Endothelial cell of umbilical vein (primary cell): ENCODE data around the gene TMC4. TPM values are rescaled to one million over a fixed set of nuclear protein-coding genes. Genes with fewer than 3 reads are reported as not detected.
"Not testable (repeated sequence)": the region's sequence is repeated elsewhere in the genome, so short reads cannot be mapped to it uniquely, and the experiment has no call there.

Experiments used
- Bru-seq: library from RNA; stranded (reverse); fragments of 400-500 nt; gene quantifications from one replicate; lab custom pipeline; 2021; lab: Mats Ljungman, UMichigan
- BruChase-seq, 2 experiments: library from RNA; stranded (reverse); fragments of 400-500 nt; gene quantifications; one replicate each; lab custom pipeline; 2021; lab: Mats Ljungman, UMichigan
- BruUV-seq: library from RNA; stranded (reverse); fragments of 400-500 nt; replicated peaks from 2 replicates; lab custom pipeline; 2021; lab: Mats Ljungman, UMichigan
- CTCF ChIA-PET: fragments of 300-600, 350-600 bp; sonication (Branson Sonifier 250); formaldehyde crosslinking; loops from one replicate; lab custom pipeline; 2021; ENCODE audit warnings: antibody characterized with exemption, inconsistent platforms; lab: Charles Lee
- POLR2A ChIA-PET: fragments of 300-600, 350-600 bp; sonication (Branson Sonifier 250); formaldehyde crosslinking; loops from one replicate; lab custom pipeline; 2021; ENCODE audit warnings: antibody characterized with exemption, inconsistent platforms; lab: Charles Lee
- DNase-seq: peaks from one replicate; pipeline ENCODE4 v3.0.0-alpha.2; 2011; ENCODE audit warnings: low read depth, low spot score
- FAIRE-seq: peaks from 2 replicates; lab custom pipeline; 2011; peaks lifted over from hg19 to GRCh38; lab: Jason Lieb, UNC
- H2AFZ ChIP-seq: 2 replicates; pipeline ENCODE4 v1.6.0; 2012; ENCODE audit warnings: low read depth, low read length, control low read depth, inconsistent platforms
- H3K27ac ChIP-seq: 2 replicates; pipeline ENCODE4 v1.5.1; 2011; ENCODE audit warnings: low read depth, mild to moderate bottlenecking, control low read depth, low read length, moderate library complexity; ENCODE audit not compliant: insufficient read depth
- H3K27me3 ChIP-seq, 2 experiments: 2 replicates each; pipeline versions ENCODE4 v1.6.0 to v1.6.1; 2011; ENCODE audit warnings: low read length in 2 of 2, mixed read lengths in 1 of 2; ENCODE audit not compliant: control insufficient read depth in 2 of 2, insufficient read depth in 2 of 2
- H3K36me3 ChIP-seq, 2 experiments: 2 replicates in 1 of 2; 3 replicates in 1 of 2; pipeline ENCODE4 v1.5.1; 2011; ENCODE audit warnings: low read length in 2 of 2, mild to moderate bottlenecking in 1 of 2, moderate library complexity in 1 of 2; ENCODE audit not compliant: control insufficient read depth in 2 of 2, insufficient read depth in 2 of 2; ENCODE audit errors: extremely low read depth in 1 of 2
- H3K4me1 ChIP-seq: 3 replicates; pipeline ENCODE4 v1.5.1; 2011; ENCODE audit warnings: mild to moderate bottlenecking, low read length; ENCODE audit not compliant: control insufficient read depth, insufficient read depth; ENCODE audit errors: extremely low read depth
- H3K4me2 ChIP-seq: 2 replicates; pipeline ENCODE4 v1.6.1; 2011; ENCODE audit warnings: low read length, control low read depth, mixed read lengths; ENCODE audit not compliant: insufficient read depth
- H3K4me3 ChIP-seq, 3 experiments: fragments of 200-600 bp in 1 of 3; sonication (generic), shearing (Covaris generic) in 1 of 3; replicated peaks in 1 of 3; 2 replicates each; pipeline ENCODE4 v1.5.1; 2011 to 2016; ENCODE audit warnings: control low read depth in 3 of 3, low read length in 3 of 3, mild to moderate bottlenecking in 2 of 3, inconsistent platforms in 1 of 3, low read depth in 1 of 3, moderate library complexity in 1 of 3; ENCODE audit not compliant: insufficient read depth in 1 of 3
- H3K79me2 ChIP-seq: 2 replicates; pipeline ENCODE4 v1.6.0; 2012; ENCODE audit warnings: low read length, inconsistent platforms; ENCODE audit not compliant: control insufficient read depth, insufficient read depth
- H3K9ac ChIP-seq: replicated peaks from 2 replicates; pipeline ENCODE3; 2011; ENCODE audit warnings: low read length, control low read depth; ENCODE audit not compliant: insufficient read depth; ENCODE audit errors: extremely low read depth
- H3K9me1 ChIP-seq: replicated peaks from 3 replicates; pipeline ENCODE4 v1.6.0; 2011; ENCODE audit warnings: mild to moderate bottlenecking, low read length; ENCODE audit not compliant: control insufficient read depth, insufficient read depth; ENCODE audit errors: extremely low read depth
- H3K9me3 ChIP-seq: replicated peaks from 2 replicates; pipeline ENCODE4 v1.5.1; 2012; ENCODE audit warnings: low read length, inconsistent platforms; ENCODE audit not compliant: control insufficient read depth, insufficient read depth
- H4K20me1 ChIP-seq: replicated peaks from 2 replicates; pipeline ENCODE3; 2011; ENCODE audit warnings: mild to moderate bottlenecking, low read length; ENCODE audit not compliant: control insufficient read depth, insufficient read depth; ENCODE audit errors: extremely low read depth
- EZH2 ChIP-seq: IDR thresholded peaks from 2 replicates; pipeline ENCODE4 v1.6.1; 2012; ENCODE audit warnings: borderline replicate concordance, low read depth, mild to moderate bottlenecking, moderate library complexity, low read length, inconsistent platforms; ENCODE audit not compliant: severe bottlenecking
- FOS ChIP-seq: IDR thresholded peaks from 2 replicates; pipeline ENCODE4 v1.6.1; 2011; ENCODE audit warnings: mild to moderate bottlenecking, low read length, moderate library complexity, borderline replicate concordance; ENCODE audit not compliant: insufficient read depth
- GATA2 ChIP-seq: IDR thresholded peaks from 2 replicates; pipeline ENCODE4 v1.7.0; 2011; ENCODE audit warnings: low read depth, mild to moderate bottlenecking, moderate library complexity, mixed read lengths, low read length; ENCODE audit not compliant: insufficient read length, insufficient read depth
- JUN ChIP-seq: IDR thresholded peaks from 2 replicates; pipeline ENCODE4 v1.6.1; 2011; ENCODE audit warnings: borderline replicate concordance, low read depth; ENCODE audit not compliant: insufficient read length, insufficient read depth
- MYC ChIP-seq: IDR thresholded peaks from one replicate; pipeline ENCODE4 v1.6.1; 2011; ENCODE audit warnings: mild to moderate bottlenecking, low read depth, low read length
- POLR2A ChIP-seq: IDR thresholded peaks from 2 replicates; pipeline ENCODE4 v1.6.1; 2012; ENCODE audit warnings: low read depth, mild to moderate bottlenecking, control low read depth, low read length
- POLR2AphosphoS5 ChIP-seq: IDR thresholded peaks from 2 replicates; pipeline ENCODE4 v1.6.1; 2012; ENCODE audit warnings: low read depth, mild to moderate bottlenecking, control low read depth, low read length, moderate library complexity; ENCODE audit not compliant: insufficient read depth
- dilution Hi-C: fragments of 300-500 bp; cut with MboI; formaldehyde crosslinking; loops from one replicate; pipeline ENCODE4 v1.15.0; 2019; ENCODE audit warnings: low sequenced_read_pairs; ENCODE audit not compliant: extremely low pct_ligation_motif_present
- intact Hi-C: fragments of 100-400 bp; cut with micrococcal nuclease; formaldehyde crosslinking; loops from one replicate; pipeline ENCODE4 v1.10.0; 2022
- long read RNA-seq: library from polyadenylated mRNA; stranded (forward); transcript quantifications from one replicate; pipeline ENCODE4 v2.0.0, GENCODE V29; 2021
- polyA minus RNA-seq, 3 experiments: library from RNA; depleted of rRNA, polyadenylated mRNA; stranded (reverse); fragments of >200 nt; gene quantifications; 1 replicate in 1 of 3; 2 replicates in 2 of 3; pipeline ENCODE4 v1.2.3, GENCODE V29; 2011
- polyA plus RNA-seq, 4 experiments: library from polyadenylated mRNA; depleted of rRNA in 3 of 4; stranded (reverse) in 3 of 4; unstranded in 1 of 4; fragments of >200 nt; gene quantifications; 2 replicates each; pipeline versions ENCODE4 v1.2.1 to v1.2.3, GENCODE V29; 2011 to 2012; ENCODE audit warnings: missing spikeins in 1 of 4
- total RNA-seq: library from RNA; stranded (reverse); gene quantifications from 2 replicates; pipeline ENCODE4 v1.2.3, GENCODE V29; 2021
- TF ChIP-seq, protein P1 (sequence below), 2 donors: IDR thresholded peaks; 1 replicate in 1 of 2; 2 replicates in 1 of 2; pipeline ENCODE4 v1.5.1; 2011; ENCODE audit warnings: low read length in 2 of 2, mild to moderate bottlenecking in 2 of 2, moderate library complexity in 2 of 2, control low read depth in 1 of 2, inconsistent platforms in 1 of 2, low read depth in 1 of 2; ENCODE audit not compliant: insufficient read depth in 1 of 2; ENCODE audit errors: extremely low read depth in 1 of 2
- TF ChIP-seq, protein P2 (sequence below): IDR thresholded peaks from 2 replicates; pipeline ENCODE4 v1.6.1; 2011; ENCODE audit not compliant: insufficient read depth, insufficient read length

Gene TMC4, protein sequence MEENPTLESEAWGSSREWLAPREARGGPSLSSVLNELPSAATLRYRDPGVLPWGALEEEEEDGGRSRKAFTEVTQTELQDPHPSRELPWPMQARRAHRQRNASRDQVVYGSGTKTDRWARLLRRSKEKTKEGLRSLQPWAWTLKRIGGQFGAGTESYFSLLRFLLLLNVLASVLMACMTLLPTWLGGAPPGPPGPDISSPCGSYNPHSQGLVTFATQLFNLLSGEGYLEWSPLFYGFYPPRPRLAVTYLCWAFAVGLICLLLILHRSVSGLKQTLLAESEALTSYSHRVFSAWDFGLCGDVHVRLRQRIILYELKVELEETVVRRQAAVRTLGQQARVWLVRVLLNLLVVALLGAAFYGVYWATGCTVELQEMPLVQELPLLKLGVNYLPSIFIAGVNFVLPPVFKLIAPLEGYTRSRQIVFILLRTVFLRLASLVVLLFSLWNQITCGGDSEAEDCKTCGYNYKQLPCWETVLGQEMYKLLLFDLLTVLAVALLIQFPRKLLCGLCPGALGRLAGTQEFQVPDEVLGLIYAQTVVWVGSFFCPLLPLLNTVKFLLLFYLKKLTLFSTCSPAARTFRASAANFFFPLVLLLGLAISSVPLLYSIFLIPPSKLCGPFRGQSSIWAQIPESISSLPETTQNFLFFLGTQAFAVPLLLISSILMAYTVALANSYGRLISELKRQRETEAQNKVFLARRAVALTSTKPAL
- total RNA-seq (0.71 and 0.74 TPM in 2 replicates), polyA plus RNA-seq (1.7 and 2.4 TPM in 2 replicates), polyA minus RNA-seq (0.29 and 0.76 TPM in 2 replicates), Bru-seq, nascent RNA (percentile 14 among the genes with signal in this experiment), BruChase-seq, experiment 1, labeled RNA remaining after a 6-hour chase (percentile 37 among the genes with signal in this experiment), BruChase-seq, experiment 2, labeled RNA remaining after a 2-hour chase (percentile 30 among the genes with signal in this experiment)
- polyA plus RNA-seq (2011; cell fraction: cytosol; rRNA removed), result 1.0 and 1.1 TPM in 2 replicates
- 2.9 and 3.9 TPM in 2 replicates for polyA plus RNA-seq (2011; cell fraction: nucleus; rRNA removed)
- polyA plus RNA-seq (2012), result 1.5 and 1.6 TPM in 2 replicates
- polyA minus RNA-seq (2011; cell fraction: cytosol; rRNA and poly(A)+ RNA removed), result not detected
- 0.19 TPM in 1 of 2 replicates, not detected in the other for polyA minus RNA-seq (2011; cell fraction: nucleus; rRNA and poly(A)+ RNA removed)
- long read RNA-seq, partial matches to known transcripts, result 0 of 3 reads
- long read RNA-seq, other reads (novel, unspliced or antisense), result 1 of 3 reads

DNA sequence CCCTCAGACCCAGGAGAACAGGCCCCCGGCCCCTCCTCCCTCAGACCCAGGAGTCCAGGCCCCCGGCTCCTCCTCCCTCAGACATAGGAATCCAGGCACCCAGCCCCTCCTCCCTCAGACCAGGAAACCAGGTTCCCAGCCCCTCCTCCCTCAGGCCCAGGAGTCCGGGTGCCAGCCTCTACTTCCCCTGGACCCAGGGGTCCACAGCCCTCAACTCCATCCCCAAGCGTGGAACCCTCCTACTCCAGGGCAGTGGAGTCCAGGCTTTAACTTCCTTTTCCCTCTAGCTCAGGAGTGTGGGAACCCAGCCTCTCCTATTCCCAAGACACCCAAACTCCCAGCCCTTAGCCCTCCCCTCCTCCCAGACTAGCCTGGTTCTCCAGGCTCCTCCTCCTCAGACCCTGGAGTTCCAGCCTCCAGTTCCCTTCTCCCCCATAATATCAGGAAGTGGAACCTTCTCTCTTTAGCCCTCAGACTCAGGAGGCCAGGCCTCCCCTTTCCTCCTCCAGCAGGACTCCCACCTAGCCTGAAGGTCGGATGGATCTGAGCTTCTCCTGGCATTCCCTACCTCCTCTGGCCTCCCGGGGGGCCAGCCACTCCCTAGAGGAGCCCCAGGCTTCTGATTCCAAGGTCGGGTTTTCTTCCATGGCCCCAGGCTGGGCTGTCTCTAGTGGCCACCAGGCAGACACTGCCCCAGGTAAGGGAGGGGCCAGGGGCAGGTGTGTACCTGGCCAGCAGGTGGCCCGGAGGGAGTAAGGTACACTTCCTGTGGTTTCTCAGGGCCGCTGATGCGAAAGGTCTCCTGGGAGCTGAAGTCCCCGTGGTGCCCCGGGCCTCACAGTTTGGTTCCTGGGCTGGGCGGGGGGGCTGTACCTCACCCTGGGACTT, at the start of gene TMC4:
TMC4 (minus strand) TSS at position 690 of the 888 bp plus-strand sequence; CDS start at position 647, 43 bp downstream.
- H3K4me1 ChIP-seq, result no peaks in the 10 kb centered on the region
- no peaks in the 10 kb centered on the region for H3K79me2 ChIP-seq
- H3K9ac ChIP-seq, result no peak within 1 kb of the TSS
- POLR2A ChIA-PET, result no interaction called here
- dilution Hi-C loops, result no loop called here
- CTCF ChIA-PET, result interaction anchor here (0.7 to 2.3 kb wide), 5 partner anchors 13 to 93 kb away, joined by 3 to 5 read pairs (median 3); partner anchors contain the start of genes LENG1, MBOAT7 and RPS9
- H3K4me2 ChIP-seq, result no peak within 1 kb of the TSS
- no peaks in the 10 kb centered on the region for H3K9me3 ChIP-seq
- DNase-seq (no peak), FAIRE-seq (no peak)
- no peaks in the 10 kb centered on the region for H3K27me3 ChIP-seq
- H2AFZ ChIP-seq, result no peak within 1 kb of the TSS
- H3K27ac ChIP-seq, result no peak within 1 kb of the TSS
- intact Hi-C loops, result no loop called here
- H3K36me3 ChIP-seq, result peaks cover 3 to 5% of the 10 kb centered on the region in 2 experiments
- TF ChIP-seq, protein P1, sequence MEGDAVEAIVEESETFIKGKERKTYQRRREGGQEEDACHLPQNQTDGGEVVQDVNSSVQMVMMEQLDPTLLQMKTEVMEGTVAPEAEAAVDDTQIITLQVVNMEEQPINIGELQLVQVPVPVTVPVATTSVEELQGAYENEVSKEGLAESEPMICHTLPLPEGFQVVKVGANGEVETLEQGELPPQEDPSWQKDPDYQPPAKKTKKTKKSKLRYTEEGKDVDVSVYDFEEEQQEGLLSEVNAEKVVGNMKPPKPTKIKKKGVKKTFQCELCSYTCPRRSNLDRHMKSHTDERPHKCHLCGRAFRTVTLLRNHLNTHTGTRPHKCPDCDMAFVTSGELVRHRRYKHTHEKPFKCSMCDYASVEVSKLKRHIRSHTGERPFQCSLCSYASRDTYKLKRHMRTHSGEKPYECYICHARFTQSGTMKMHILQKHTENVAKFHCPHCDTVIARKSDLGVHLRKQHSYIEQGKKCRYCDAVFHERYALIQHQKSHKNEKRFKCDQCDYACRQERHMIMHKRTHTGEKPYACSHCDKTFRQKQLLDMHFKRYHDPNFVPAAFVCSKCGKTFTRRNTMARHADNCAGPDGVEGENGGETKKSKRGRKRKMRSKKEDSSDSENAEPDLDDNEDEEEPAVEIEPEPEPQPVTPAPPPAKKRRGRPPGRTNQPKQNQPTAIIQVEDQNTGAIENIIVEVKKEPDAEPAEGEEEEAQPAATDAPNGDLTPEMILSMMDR (IDR thresholded peaks at IDR 0.05; ENCODE audit: extremely low read depth in 1 of 2, insufficient read depth in 1 of 2, low read depth in 1 of 2, low read length in 2 of 2), result no peak
- no peak for TF ChIP-seq POLR2A
- no peak for TF ChIP-seq EZH2
- TF ChIP-seq JUN, result no peak
- no peak for TF ChIP-seq POLR2AphosphoS5
- TF ChIP-seq, protein P2, sequence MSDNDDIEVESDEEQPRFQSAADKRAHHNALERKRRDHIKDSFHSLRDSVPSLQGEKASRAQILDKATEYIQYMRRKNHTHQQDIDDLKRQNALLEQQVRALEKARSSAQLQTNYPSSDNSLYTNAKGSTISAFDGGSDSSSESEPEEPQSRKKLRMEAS, result no peak
- no peak for TF ChIP-seq GATA2
- no peak for TF ChIP-seq MYC
- no peak for TF ChIP-seq FOS
- no peaks in the 10 kb centered on the region for H3K9me1 ChIP-seq
- no TSS peak for BruUV-seq
- H3K4me3 ChIP-seq, result no peak within 1 kb of the TSS
- H4K20me1 ChIP-seq, result no peaks in the 10 kb centered on the region

DNA sequence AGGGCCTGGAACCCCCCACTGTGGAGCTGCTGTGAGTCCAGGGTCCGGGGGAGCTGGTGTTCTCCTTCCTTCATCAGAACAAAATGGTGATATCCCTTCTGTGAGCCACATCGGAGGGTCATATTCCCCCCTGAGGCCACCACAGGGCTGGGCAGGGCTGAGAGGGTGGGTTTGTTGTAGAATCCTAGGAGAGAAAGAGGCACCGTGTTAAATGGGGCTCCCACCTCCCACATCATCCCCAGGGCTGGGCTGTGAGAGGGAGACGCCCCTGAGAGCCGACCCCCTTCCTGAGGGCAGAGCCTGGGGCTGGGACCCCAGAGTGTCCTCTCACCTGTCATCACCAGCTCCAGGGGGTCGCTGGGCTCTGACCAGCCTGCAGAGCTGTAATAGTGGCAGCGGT, 49.0 kb upstream of the TMC4 start:
- H2AFZ ChIP-seq, DNase-seq, POLR2A ChIA-PET, H3K4me3 ChIP-seq, dilution Hi-C loops, FAIRE-seq, H3K4me1 ChIP-seq, H3K27ac ChIP-seq, BruUV-seq, H3K36me3 ChIP-seq, H3K9me3 ChIP-seq, H4K20me1 ChIP-seq, H3K79me2 ChIP-seq, H3K9ac ChIP-seq, H3K27me3 ChIP-seq, H3K4me2 ChIP-seq, H3K9me1 ChIP-seq: not testable (repeated sequence)
- CTCF ChIA-PET, result interaction anchor here (1.4 kb wide), 1 partner anchor 45 kb away, joined by 4 read pairs; no protein-coding TSS in a partner anchor
- intact Hi-C loops, result loop anchor here (2.0 kb wide), 1 partner anchor 19 kb away; no protein-coding TSS in a partner anchor
